K562 (cell line): ENCODE measurements around the gene SLC35E1. TPM values are rescaled to one million over a fixed set of nuclear protein-coding genes. Genes with fewer than 3 reads are reported as not detected.

ENCODE experiments used
- ATAC-seq: fragments of 200-7000 bp; cut with Tn5 transposase; 3 replicates; pipeline ENCODE4 v1.9.1; 2020; ENCODE audit warnings: moderate library complexity
- BruUV-seq: library from RNA; stranded (reverse); fragments of 400-500 nt; replicated peaks from 2 replicates; lab custom pipeline; 2021; lab: Mats Ljungman, UMichigan
- CTCF ChIA-PET: fragments of 300-600 bp; formaldehyde crosslinking; extraction: SDS; loops from one replicate; lab custom pipeline; 2021; ENCODE audit warnings: low intra/inter-chr PET ratio; lab: Yijun Ruan, JAX
- POLR2A ChIA-PET: fragments of 300-600, 350-650 bp; sonication (Branson Sonifier 250); formaldehyde crosslinking; extraction: SDS; loops from one replicate; lab custom pipeline; 2021; ENCODE audit warnings: antibody characterized with exemption, inconsistent platforms; lab: Yijun Ruan, JAX
- DNase-seq, 4 experiments: peaks; one replicate each; pipeline versions ENCODE4 v3.0.0 to v3.0.0-alpha.2; 2011 to 2018; ENCODE audit warnings: low spot score in 3 of 4, mixed read lengths in 3 of 4; ENCODE audit errors: extremely low read depth in 1 of 4
- FAIRE-seq: peaks from 2 replicates; lab custom pipeline; 2011; peaks lifted over from hg19 to GRCh38; lab: Jason Lieb, UNC
- H2AFZ ChIP-seq: 2 replicates; pipeline ENCODE4 v1.6.0; 2011; ENCODE audit warnings: low read depth, low read length, control low read depth, inconsistent platforms
- H3K27ac ChIP-seq: fragments of 200-600 bp; 3 replicates; pipeline ENCODE4 v1.8.0; 2011; ENCODE audit warnings: low read depth, mild to moderate bottlenecking, control low read depth, inconsistent platforms, low read length, moderate library complexity, mixed read lengths; ENCODE audit errors: extremely low read depth
- H3K27me3 ChIP-seq, 2 experiments: fragments of 300-600 bp in 1 of 2; 2 replicates in 1 of 2; 3 replicates in 1 of 2; pipeline versions ENCODE4 v1.6.0 to v1.8.0; 2011; ENCODE audit warnings: inconsistent platforms in 2 of 2, low read length in 2 of 2, mild to moderate bottlenecking in 1 of 2, mixed read lengths in 1 of 2, moderate library complexity in 1 of 2; ENCODE audit not compliant: control insufficient read depth in 2 of 2, insufficient read depth in 2 of 2
- H3K36me3 ChIP-seq: fragments of 300-600 bp; 3 replicates; pipeline ENCODE4 v1.8.0; 2011; ENCODE audit warnings: mild to moderate bottlenecking, low read length, inconsistent platforms; ENCODE audit not compliant: control insufficient read depth, insufficient read depth
- H3K4me1 ChIP-seq, 2 experiments: fragments of 200-600 bp in 1 of 2; replicated peaks in 1 of 2; 2 replicates in 1 of 2; 3 replicates in 1 of 2; pipeline versions ENCODE4 v1.5.1 to v1.8.0; 2011; ENCODE audit warnings: inconsistent platforms in 2 of 2, low read length in 2 of 2, mild to moderate bottlenecking in 1 of 2, mixed read lengths in 1 of 2, moderate library complexity in 1 of 2; ENCODE audit not compliant: control insufficient read depth in 2 of 2, insufficient read depth in 2 of 2
- H3K4me2 ChIP-seq: 2 replicates; pipeline ENCODE4 v1.6.1; 2011; ENCODE audit warnings: low read length, control low read depth, inconsistent platforms, mixed read lengths; ENCODE audit not compliant: insufficient read depth
- H3K4me3 ChIP-seq: fragments of 200-600 bp; sonication (generic), shearing (Covaris generic); 2 replicates; pipeline ENCODE4 v1.5.1; 2016; ENCODE audit warnings: control low read depth, inconsistent platforms
- H3K79me2 ChIP-seq: fragments of 200-600 bp; 3 replicates; pipeline ENCODE4 v1.8.0; 2011; ENCODE audit warnings: low read length, inconsistent platforms; ENCODE audit not compliant: control insufficient read depth, insufficient read depth
- H3K9ac ChIP-seq, 2 experiments: 2 replicates each; pipeline versions ENCODE4 v1.6.0 to v1.6.1; 2011; ENCODE audit warnings: low read depth in 2 of 2, low read length in 2 of 2, control low read depth in 1 of 2, inconsistent platforms in 1 of 2, mild to moderate bottlenecking in 1 of 2, mixed read lengths in 1 of 2; ENCODE audit not compliant: insufficient read depth in 1 of 2
- H3K9me1 ChIP-seq: one replicate; pipeline ENCODE4 v1.6.0; 2011; ENCODE audit warnings: inconsistent platforms, mild to moderate bottlenecking, low read length, moderate library complexity; ENCODE audit not compliant: control insufficient read depth, insufficient read depth
- H3K9me3 ChIP-seq: replicated peaks from 2 replicates; pipeline ENCODE4 v1.5.1; 2011; ENCODE audit warnings: low read depth, low read length, inconsistent platforms; ENCODE audit not compliant: control insufficient read depth, insufficient read depth
- H4K20me1 ChIP-seq: replicated peaks from 2 replicates; pipeline ENCODE4 v1.6.1; 2011; ENCODE audit warnings: low read length, inconsistent platforms, mixed read lengths; ENCODE audit not compliant: control insufficient read depth, insufficient read depth
- BACH1 ChIP-seq: fragments of 200-800 bp; sonication (Bioruptor generic); IDR thresholded peaks from 2 replicates; pipeline ENCODE4 v1.6.1; 2016; ENCODE audit warnings: missing genetic modification characterization, missing compliant biosample characterization
- BCL6 ChIP-seq: fragments of 250-450 bp; sonication (Bioruptor Pico); IDR thresholded peaks from 2 replicates; pipeline ENCODE4 v1.4.0; 2020
- CEBPB ChIP-seq: fragments of 450-650 bp; IDR thresholded peaks from 2 replicates; pipeline ENCODE4 v1.6.1; 2016; ENCODE audit warnings: missing genetic modification characterization, missing compliant biosample characterization
- FIP1L1 ChIP-seq: fragments of 200-400 bp; formaldehyde crosslinking; IDR thresholded peaks from 2 replicates; pipeline ENCODE4 v1.6.1; 2018; ENCODE audit warnings: mild to moderate bottlenecking, low read depth, low read length; ENCODE audit not compliant: poor library complexity, severe bottlenecking
- KLF1 ChIP-seq: fragments of 450-650 bp; IDR thresholded peaks from 2 replicates; pipeline ENCODE4 v1.6.1; 2016; ENCODE audit warnings: missing genetic modification characterization, missing compliant biosample characterization
- PCBP2 ChIP-seq: fragments of 200-400 bp; formaldehyde crosslinking; IDR thresholded peaks from 2 replicates; pipeline ENCODE4 v1.6.1; 2018; ENCODE audit warnings: low read length, low read depth, mild to moderate bottlenecking, moderate library complexity; ENCODE audit not compliant: poor library complexity, severe bottlenecking
- POLR2A ChIP-seq: fragments of 450-650 bp; conservative IDR thresholded peaks from 2 replicates; pipeline ENCODE4 v1.6.1; 2016
- POLR2AphosphoS5 ChIP-seq: IDR thresholded peaks from 2 replicates; pipeline ENCODE4 v1.6.1; 2011; ENCODE audit warnings: mild to moderate bottlenecking, low read depth, low read length, moderate library complexity; ENCODE audit not compliant: control insufficient read depth, insufficient read depth
- POLR2G ChIP-seq: fragments of 200-400 bp; formaldehyde crosslinking; IDR thresholded peaks from 2 replicates; pipeline ENCODE4 v1.6.1; 2017; ENCODE audit warnings: low read depth, mild to moderate bottlenecking, antibody characterized with exemption, low read length, moderate library complexity
- RBFOX2 ChIP-seq: fragments of 200-400 bp; formaldehyde crosslinking; IDR thresholded peaks from 2 replicates; pipeline ENCODE4 v1.6.1; 2017; ENCODE audit warnings: low read depth, mild to moderate bottlenecking, low read length, moderate library complexity
- TFAP4 ChIP-seq: sonication (generic); formaldehyde crosslinking; IDR thresholded peaks from 2 replicates; pipeline ENCODE4 v1.8.0; 2022; ENCODE audit warnings: missing genetic modification reagents, mild to moderate bottlenecking, moderate library complexity, borderline replicate concordance
- ZNF232 ChIP-seq: sonication (generic); formaldehyde crosslinking; IDR thresholded peaks from 2 replicates; pipeline ENCODE4 v1.8.0; 2022; ENCODE audit warnings: mild to moderate bottlenecking, missing genetic modification reagents
- WGBS: fragments of 100-300 bp; shearing (Covaris generic); methylation state at CpG from one replicate; pipeline ENCODE4 v1.1.6; 2016; ENCODE audit warnings: low coverage, mixed read lengths; ENCODE audit not compliant: insufficient coverage; ENCODE audit errors: missing lambda C conversion rate; 5-methylcytosine and 5-hydroxymethylcytosine counted together
- in situ Hi-C: fragments of 300-500 bp; cut with MboI; formaldehyde crosslinking; loops from 4 replicates; pipeline ENCODE4 v1.15.0; 2018; ENCODE audit warnings: inconsistent platforms, mixed read lengths
- intact Hi-C: fragments of 100-400 bp; cut with micrococcal nuclease; formaldehyde crosslinking; loops from 2 replicates; pipeline ENCODE4 v1.14.2; 2022
- polyA plus RNA-seq, 8 experiments: library from polyadenylated mRNA; depleted of rRNA in 4 of 8; stranded (reverse) in 5 of 8; unstranded in 3 of 8; fragments of >200 nt; fragmentation: Nextera tagmentation in 2 of 8; fragmentation: Illumina TruSeq in 1 of 8; extraction: Ambion mirVana in 2 of 8; extraction: Trizol in 1 of 8; gene quantifications; 2 replicates each; pipeline versions ENCODE4 v1.2.1 to v1.2.3, GENCODE V29; 2011 to 2014; ENCODE audit warnings: inconsistent platforms in 1 of 8, missing spikeins in 1 of 8
- total RNA-seq, 7 experiments: library from RNA; depleted of rRNA in 6 of 7; stranded (reverse); fragments of >200 nt in 6 of 7; fragmentation: Illumina TruSeq in 2 of 7; extraction: Trizol in 2 of 7; gene quantifications; 2 replicates each; pipeline versions ENCODE4 v1.2.1 to v1.2.3, GENCODE V29; 2011 to 2021; ENCODE audit warnings: low replicate concordance in 1 of 7
- TF ChIP-seq, protein P1 (sequence below): fragments of 450-650 bp; formaldehyde crosslinking; IDR thresholded peaks from 2 replicates; pipeline ENCODE4 v1.4.0; 2020; ENCODE audit warnings: mild to moderate bottlenecking, mixed read lengths

SLC35E1 gene
- total and polyA plus RNA-seq, 9 of the 15 experiments (the other 6 are each of a cell fraction or from before 2014, with no cell fraction given) = 15.0 to 40.1 (median 25.7) TPM

GRCh38 chr19:16518483-16519229, 53.6 kb downstream of the SLC35E1 start (continued):
- TF ChIP-seq, protein P1, sequence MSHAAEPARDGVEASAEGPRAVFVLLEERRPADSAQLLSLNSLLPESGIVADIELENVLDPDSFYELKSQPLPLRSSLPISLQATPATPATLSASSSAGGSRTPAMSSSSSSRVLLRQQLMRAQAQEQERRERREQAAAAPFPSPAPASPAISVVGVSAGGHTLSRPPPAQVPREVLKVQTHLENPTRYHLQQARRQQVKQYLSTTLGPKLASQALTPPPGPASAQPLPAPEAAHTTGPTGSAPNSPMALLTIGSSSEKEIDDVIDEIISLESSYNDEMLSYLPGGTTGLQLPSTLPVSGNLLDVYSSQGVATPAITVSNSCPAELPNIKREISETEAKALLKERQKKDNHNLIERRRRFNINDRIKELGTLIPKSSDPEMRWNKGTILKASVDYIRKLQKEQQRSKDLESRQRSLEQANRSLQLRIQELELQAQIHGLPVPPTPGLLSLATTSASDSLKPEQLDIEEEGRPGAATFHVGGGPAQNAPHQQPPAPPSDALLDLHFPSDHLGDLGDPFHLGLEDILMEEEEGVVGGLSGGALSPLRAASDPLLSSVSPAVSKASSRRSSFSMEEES (CRISPR knock-in tag) = no peak
- TF ChIP-seq FIP1L1 = peak; percentile 11
- no peak for TF ChIP-seq CEBPB
- TF ChIP-seq POLR2A = 0 out of 2 replicates have a peak, but pooled peaks have one; percentile 9
- TF ChIP-seq ZNF232 (CRISPR knock-in tag) = no peak
- TF ChIP-seq POLR2AphosphoS5 = 0 out of 2 replicates have a peak, but pooled peaks have one; percentile 14
- no peak for TF ChIP-seq BACH1 (tag)

DNA sequence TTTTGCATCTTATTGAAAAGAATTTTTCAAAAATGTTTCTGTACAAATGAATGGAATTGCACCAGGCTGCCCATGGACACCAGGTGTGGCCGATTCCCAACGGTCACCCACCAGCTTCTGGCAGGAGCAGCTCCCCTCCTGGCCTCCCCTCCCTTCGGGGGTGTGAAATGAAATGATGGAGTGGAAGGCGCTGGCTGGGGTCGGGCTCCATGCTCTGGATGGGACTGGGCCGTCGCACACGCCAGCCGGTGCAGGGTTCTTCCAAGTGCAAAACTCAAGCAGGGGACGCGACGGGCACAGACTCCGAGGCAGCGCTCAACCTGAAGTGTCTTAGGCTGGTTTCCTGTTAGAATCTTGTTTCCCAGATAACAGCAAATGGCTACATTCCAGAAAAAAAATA, 54.2 kb downstream of the SLC35E1 start:
- H3K4me3 ChIP-seq = no peak overlapping the region
- no peaks in the 10 kb centered on the region for H3K27me3 ChIP-seq
- TF ChIP-seq POLR2G = peak; percentile 45
- no peak for TF ChIP-seq TFAP4
- no peak for TF ChIP-seq RBFOX2
- no peak for TF ChIP-seq KLF1 (tag)
- TF ChIP-seq PCBP2 = no peak
- TF ChIP-seq BCL6 (CRISPR knock-in tag) = no peak
- H3K4me2 ChIP-seq = no peak overlapping the region
- ATAC-seq (no peak), FAIRE-seq (no peak), DNase-seq (peak in 1 of 4 experiments; percentile 15)
- peaks cover 0 to 14% of the 10 kb centered on the region in 2 experiments; a peak in 2 of 5 replicates for H3K4me1 ChIP-seq
- H3K9me3 ChIP-seq = no peaks in the 10 kb centered on the region
- H3K36me3 ChIP-seq = peaks cover 76% of the 10 kb centered on the region
- intact Hi-C loops (no loop called here), in situ Hi-C loops (no loop called here)
- CTCF ChIA-PET = no interaction called here
- H2AFZ ChIP-seq = no peak overlapping the region
- H4K20me1 ChIP-seq = peaks cover 9% of the 10 kb centered on the region; the same call in 1 of the 2 replicates
- H3K79me2 ChIP-seq = no peaks in the 10 kb centered on the region
- no peaks in the 10 kb centered on the region for H3K9me1 ChIP-seq
- POLR2A ChIA-PET = interaction anchor here (1.5 to 1.6 kb wide), 2 partner anchors 24 to 110 kb away, joined by 4 to 6 read pairs; partner anchors contain the start of gene MED26
- BruUV-seq = TSS peak; percentile 77
- WGBS = 93% methylated on average over 14 of the region's 14 CpGs
- no peak overlapping the region for H3K9ac ChIP-seq
- H3K27ac ChIP-seq = no peak overlapping the region
